SIG-M5 treated with dmso at 0.1 percent for 504 hours (cell line): ENCODE data around the gene C1R.

Source experiments
- DNase-seq: peaks from one replicate; lab custom pipeline; 2025; ENCODE audit not compliant: unreplicated experiment; lab: John Stamatoyannopoulos, UW

Gene C1R

GRCh38 chr12:7092229-7092985 is at the start of gene C1R:
TSS of gene C1R (minus strand) at chr12:7092445. CDS start at chr12:7092388, 57 bp downstream.
- DNase-seq: peak; percentile 42

- no peak for DNase-seq
Measured at GRCh38 chr12:7141351-7142005, 49.2 kb upstream of the C1R start.

- DNase-seq: no peak
Measured at GRCh38 chr12:7139200-7139599, 47.0 kb upstream of the C1R start.

- no peak for DNase-seq
Measured at GRCh38 chr12:7137908-7138307, 45.7 kb upstream of the C1R start.

- DNase-seq: no peak
Measured at GRCh38 chr12:7136676-7137075, 44.4 kb upstream of the C1R start.

GRCh38 chr12:7136071-7136470 is 43.8 kb upstream of the C1R start:
- DNase-seq: no peak

GRCh38 chr12:7134396-7135166 is 42.3 kb upstream of the C1R start:
- no peak for DNase-seq

- DNase-seq: peak; percentile 14
Measured at GRCh38 chr12:7131502-7131866, 39.2 kb upstream of the C1R start.

- DNase-seq: no peak
Measured at GRCh38 chr12:7130701-7131501, 38.7 kb upstream of the C1R start.

- DNase-seq: peak; percentile 27
Measured at GRCh38 chr12:7129872-7130691, 37.8 kb upstream of the C1R start, which contains the start of gene CLSTN3. TSS of gene CLSTN3 (plus strand) at chr12:7130371. CDS start at chr12:7130649, 278 bp downstream.

- no peak for DNase-seq
Measured at GRCh38 chr12:7129287-7129871, 37.1 kb upstream of the C1R start.

- no peak for DNase-seq
Measured at GRCh38 chr12:7128681-7129286, 36.5 kb upstream of the C1R start, which contains the start of gene RBP5. TSS of gene RBP5 (minus strand) at chr12:7128889. CDS start at chr12:7128775, 114 bp downstream.

GRCh38 chr12:7127916-7128626 is 35.8 kb upstream of the C1R start:
- no peak for DNase-seq

- DNase-seq: no peak
Measured at GRCh38 chr12:7125632-7126227, 33.5 kb upstream of the C1R start.

GRCh38 chr12:7123806-7124522 is 31.7 kb upstream of the C1R start:
- DNase-seq: no peak

GRCh38 chr12:7122811-7123769 is 30.8 kb upstream of the C1R start:
- no peak for DNase-seq
